Uterus (tissue), 4 donors: ENCODE results near the gene EEF1AKMT3. TPM values are rescaled to one million over a fixed set of nuclear protein-coding genes. Genes with fewer than 3 reads are reported as not detected.

Experiments
- DNase-seq, 2 donors: peaks; one replicate each; pipeline ENCODE4 v3.0.0-alpha.2; 2019 to 2020
- H3K27ac ChIP-seq, 2 donors: fragments of 200-600 bp; sonication (generic); 1 replicate in 1 of 2; 2 replicates in 1 of 2; pipeline ENCODE4 v1.5.1; 2016 to 2018
- H3K27me3 ChIP-seq, 2 donors: fragments of 200-600 bp; sonication (generic); one replicate each; pipeline ENCODE4 v1.5.1; 2018 to 2019; ENCODE audit warnings: control low read depth in 1 of 2
- H3K36me3 ChIP-seq, 2 donors: fragments of 200-600 bp; sonication (generic); one replicate each; pipeline ENCODE4 v1.5.1; 2019; ENCODE audit warnings: control low read depth in 1 of 2
- H3K4me1 ChIP-seq, 2 donors: fragments of 200-600 bp; sonication (generic); one replicate each; pipeline ENCODE4 v1.5.1; 2018 to 2019; ENCODE audit warnings: control low read depth in 1 of 2
- H3K4me3 ChIP-seq, 2 donors: fragments of 200-600 bp; sonication (generic); 1 replicate in 1 of 2; 2 replicates in 1 of 2; pipeline ENCODE4 v1.5.1; 2018 to 2019; ENCODE audit warnings: mild to moderate bottlenecking in 1 of 2
- H3K9me3 ChIP-seq, 2 donors: fragments of 200-600 bp; sonication (generic); one replicate each; pipeline ENCODE4 v1.5.1; 2019; ENCODE audit warnings: control low read depth in 1 of 2
- POLR2A ChIP-seq, 2 donors: fragments of 450-650 bp; IDR thresholded peaks; one replicate each; pipeline ENCODE4 v1.6.1; 2016; ENCODE audit warnings: antibody characterized with exemption in 2 of 2, mild to moderate bottlenecking in 1 of 2, moderate library complexity in 1 of 2
- intact Hi-C: fragments of 100-400 bp; cut with DNase I; formaldehyde crosslinking; loops from one replicate; pipeline ENCODE4 v1.15.1; 2023; ENCODE audit warnings: low total_unique reads
- total RNA-seq, 4 donors: library from RNA; depleted of rRNA in 3 of 4; stranded (reverse); fragments of >200 nt in 3 of 4; gene quantifications; one replicate each; pipeline versions ENCODE4 v1.1.0 to v1.2.4, GENCODE V29; 2014 to 2023
- TF ChIP-seq, protein P1 (sequence below), 4 experiments: fragments of 200-600 bp in 2 of 4; fragments of 450-650 bp in 2 of 4; sonication (generic) in 2 of 4; IDR thresholded peaks; one replicate each; pipeline ENCODE4 v1.5.1; 2016 to 2019; ENCODE audit warnings: antibody characterized with exemption in 4 of 4, mild to moderate bottlenecking in 2 of 4, moderate library complexity in 1 of 4
- donor health status: DM: yes; HTN: yes; CAD: no.

EEF1AKMT3 gene
- total RNA-seq, 4 donors from 2014 or later, result 2.3 to 15.5 (median 11.5) TPM

- Histone ChIP-seq H3K4me1 (peaks cover 0 to 13% of the 10 kb centered on the region in 2 donors), H3K36me3 (no peaks in the 10 kb centered on the region), H3K27me3 (peaks cover 24 to 26% of the 10 kb centered on the region in 2 donors), H3K27ac (no peak overlapping the region), H3K4me3 (no peak overlapping the region), H3K9me3 (no peaks in the 10 kb centered on the region)
- intact Hi-C loops, result no loop called here
- TF ChIP-seq, protein P1, sequence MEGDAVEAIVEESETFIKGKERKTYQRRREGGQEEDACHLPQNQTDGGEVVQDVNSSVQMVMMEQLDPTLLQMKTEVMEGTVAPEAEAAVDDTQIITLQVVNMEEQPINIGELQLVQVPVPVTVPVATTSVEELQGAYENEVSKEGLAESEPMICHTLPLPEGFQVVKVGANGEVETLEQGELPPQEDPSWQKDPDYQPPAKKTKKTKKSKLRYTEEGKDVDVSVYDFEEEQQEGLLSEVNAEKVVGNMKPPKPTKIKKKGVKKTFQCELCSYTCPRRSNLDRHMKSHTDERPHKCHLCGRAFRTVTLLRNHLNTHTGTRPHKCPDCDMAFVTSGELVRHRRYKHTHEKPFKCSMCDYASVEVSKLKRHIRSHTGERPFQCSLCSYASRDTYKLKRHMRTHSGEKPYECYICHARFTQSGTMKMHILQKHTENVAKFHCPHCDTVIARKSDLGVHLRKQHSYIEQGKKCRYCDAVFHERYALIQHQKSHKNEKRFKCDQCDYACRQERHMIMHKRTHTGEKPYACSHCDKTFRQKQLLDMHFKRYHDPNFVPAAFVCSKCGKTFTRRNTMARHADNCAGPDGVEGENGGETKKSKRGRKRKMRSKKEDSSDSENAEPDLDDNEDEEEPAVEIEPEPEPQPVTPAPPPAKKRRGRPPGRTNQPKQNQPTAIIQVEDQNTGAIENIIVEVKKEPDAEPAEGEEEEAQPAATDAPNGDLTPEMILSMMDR (IDR thresholded peaks at IDR 0.05), result no peak
- TF ChIP-seq POLR2A (IDR thresholded peaks at IDR 0.05), result no peak
- DNase-seq, result no peak
Measured at GRCh38 chr12:57762463-57762862, 10.0 kb upstream of the EEF1AKMT3 start.

DNA sequence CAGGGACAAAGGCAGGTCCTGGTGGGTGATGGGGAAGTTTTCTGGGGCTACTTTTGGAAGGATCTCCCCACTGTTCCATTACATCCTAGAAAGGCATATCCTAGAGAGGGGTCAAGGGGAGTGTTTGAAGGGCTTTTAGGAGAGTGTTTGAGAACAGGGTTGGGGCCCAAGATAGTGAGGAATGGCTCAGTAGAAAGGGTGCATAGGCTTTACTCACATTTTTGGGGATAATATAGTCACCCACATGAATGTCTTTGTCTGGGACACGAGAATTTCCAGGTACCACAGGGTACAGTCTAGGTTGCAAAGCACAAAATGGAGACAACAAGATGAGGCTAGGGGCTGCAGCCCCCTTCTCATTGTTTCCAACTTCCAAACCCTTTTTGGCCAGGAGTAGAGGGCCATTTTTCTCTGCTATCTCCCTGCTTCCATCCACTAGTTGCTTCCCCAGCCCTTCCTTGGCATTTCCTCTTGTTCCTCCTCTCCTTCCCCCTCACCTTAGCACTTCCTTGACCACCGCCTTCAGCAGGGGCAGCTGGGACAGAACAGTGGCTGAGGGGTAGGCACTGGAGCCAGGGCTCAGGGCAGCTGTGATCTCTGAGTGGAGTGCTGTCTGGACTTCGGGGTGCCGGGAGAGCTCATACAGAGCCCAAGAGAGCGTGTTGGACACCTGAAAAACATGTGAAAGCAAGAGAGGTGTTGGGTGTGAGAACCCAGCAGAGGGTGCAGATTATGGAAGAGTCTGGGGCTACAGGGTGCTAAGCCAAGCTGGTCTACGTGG lies 8.3 kb upstream of the EEF1AKMT3 start:
- intact Hi-C loops, result no loop called here
- H3K4me1 ChIP-seq, result peaks cover 0 to 13% of the 10 kb centered on the region in 2 donors
- no peak for DNase-seq
- H3K36me3 ChIP-seq, result no peaks in the 10 kb centered on the region
- H3K4me3 ChIP-seq, result no peak overlapping the region
- TF ChIP-seq, protein P1 (IDR thresholded peaks at IDR 0.05), result no peak
- TF ChIP-seq POLR2A (IDR thresholded peaks at IDR 0.05), result no peak
- peaks cover 24 to 26% of the 10 kb centered on the region in 2 donors for H3K27me3 ChIP-seq
- H3K9me3 ChIP-seq, result no peaks in the 10 kb centered on the region
- no peak overlapping the region for H3K27ac ChIP-seq

DNA sequence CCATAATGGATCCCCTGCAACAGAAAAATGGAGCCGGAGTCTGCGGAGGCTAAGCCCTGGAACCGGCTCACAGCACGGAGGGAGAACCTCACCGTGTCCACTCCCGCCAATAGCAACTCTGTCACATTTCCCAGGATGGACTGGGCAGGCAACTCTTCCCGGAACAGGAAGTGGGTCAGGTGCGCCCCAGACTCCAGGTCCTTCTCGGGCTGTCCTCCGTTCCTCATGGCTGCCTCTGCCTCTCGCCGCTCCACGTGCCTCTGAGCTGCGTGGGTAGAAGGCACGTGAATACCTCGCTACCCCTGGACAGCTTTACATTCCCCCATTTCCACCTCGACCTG lies 7.8 kb upstream of the EEF1AKMT3 start:
- H3K27me3 ChIP-seq, result peaks cover 24 to 26% of the 10 kb centered on the region in 2 donors
- H3K4me3 ChIP-seq, result no peak overlapping the region
- H3K36me3 ChIP-seq, result no peaks in the 10 kb centered on the region

DNA sequence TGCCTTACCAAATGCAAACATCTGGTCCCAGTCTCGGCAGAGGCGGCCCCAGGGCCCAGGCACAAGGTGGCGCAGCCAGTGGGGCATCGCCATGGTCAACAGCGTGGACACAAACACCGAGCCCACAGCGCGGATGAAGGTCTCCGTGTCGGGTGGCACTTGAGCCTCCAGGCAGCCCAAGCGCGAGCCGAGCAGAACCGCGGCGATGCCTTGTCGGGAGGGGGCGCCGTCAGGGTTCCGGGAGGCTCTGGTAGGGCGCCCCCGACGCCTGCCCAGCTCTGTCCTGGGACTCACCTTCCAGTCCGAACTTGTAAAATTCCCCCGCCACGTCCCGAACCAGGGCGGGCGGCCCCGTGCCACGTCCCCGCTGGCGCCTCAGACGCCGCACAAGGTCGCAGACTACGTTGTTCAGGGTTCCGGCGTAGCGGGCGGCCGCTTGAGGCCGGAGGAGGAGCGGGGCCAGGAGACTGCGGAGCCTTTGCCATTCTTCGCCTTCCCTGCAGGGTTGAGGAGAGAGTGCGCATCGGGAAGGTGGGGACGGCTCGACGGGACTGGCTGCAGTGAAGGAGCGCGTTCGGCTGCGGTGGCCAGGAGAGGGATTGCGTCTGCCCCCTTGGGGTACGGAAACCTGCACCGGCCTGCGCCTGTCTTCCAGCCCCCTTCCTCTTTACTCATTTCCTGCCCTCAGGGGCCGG lies 7.3 kb upstream of the EEF1AKMT3 start:
- Histone ChIP-seq H3K27me3 (peaks cover 24 to 26% of the 10 kb centered on the region in 2 donors), H3K4me3 (no peak overlapping the region)
- no peak for TF ChIP-seq POLR2A (IDR thresholded peaks at IDR 0.05)
- TF ChIP-seq, protein P1 (IDR thresholded peaks at IDR 0.05), result peak in 1 of 4 experiments; percentile 12

More for the DNA sequence above, 7.8 kb upstream of the EEF1AKMT3 start:
- DNase-seq, result no peak
- H3K27ac ChIP-seq, result no peak overlapping the region
- H3K9me3 ChIP-seq, result no peaks in the 10 kb centered on the region
- H3K4me1 ChIP-seq, result peaks cover 0 to 13% of the 10 kb centered on the region in 2 donors
- TF ChIP-seq, protein P1 (IDR thresholded peaks at IDR 0.05), result no peak
- TF ChIP-seq POLR2A (IDR thresholded peaks at IDR 0.05), result no peak
- intact Hi-C loops, result no loop called here

More for the DNA sequence above, 7.3 kb upstream of the EEF1AKMT3 start:
- intact Hi-C loops, result no loop called here
- no peaks in the 10 kb centered on the region for H3K9me3 ChIP-seq
- DNase-seq, result no peak
- no peak overlapping the region for H3K27ac ChIP-seq
- H3K4me1 ChIP-seq, result peaks cover 0 to 13% of the 10 kb centered on the region in 2 donors
- no peaks in the 10 kb centered on the region for H3K36me3 ChIP-seq
